KBM-7 (cell line): ENCODE results near the gene PTPRM.
A peak's percentile ranks its signal among the peaks of the same experiment; 100 is the strongest.

Source experiments
- DNase-seq: peaks from one replicate; pipeline ENCODE4 v3.0.0-alpha.2; 2015
- in situ Hi-C: fragments of 300-500 bp; cut with MboI; formaldehyde crosslinking; loops from 2 replicates; pipeline ENCODE4 v1.14.3; 2020; ENCODE audit warnings: low sequenced_read_pairs, low pct_unique_long_range_greater_than_20kb, mixed read lengths

The PTPRM gene

DNA sequence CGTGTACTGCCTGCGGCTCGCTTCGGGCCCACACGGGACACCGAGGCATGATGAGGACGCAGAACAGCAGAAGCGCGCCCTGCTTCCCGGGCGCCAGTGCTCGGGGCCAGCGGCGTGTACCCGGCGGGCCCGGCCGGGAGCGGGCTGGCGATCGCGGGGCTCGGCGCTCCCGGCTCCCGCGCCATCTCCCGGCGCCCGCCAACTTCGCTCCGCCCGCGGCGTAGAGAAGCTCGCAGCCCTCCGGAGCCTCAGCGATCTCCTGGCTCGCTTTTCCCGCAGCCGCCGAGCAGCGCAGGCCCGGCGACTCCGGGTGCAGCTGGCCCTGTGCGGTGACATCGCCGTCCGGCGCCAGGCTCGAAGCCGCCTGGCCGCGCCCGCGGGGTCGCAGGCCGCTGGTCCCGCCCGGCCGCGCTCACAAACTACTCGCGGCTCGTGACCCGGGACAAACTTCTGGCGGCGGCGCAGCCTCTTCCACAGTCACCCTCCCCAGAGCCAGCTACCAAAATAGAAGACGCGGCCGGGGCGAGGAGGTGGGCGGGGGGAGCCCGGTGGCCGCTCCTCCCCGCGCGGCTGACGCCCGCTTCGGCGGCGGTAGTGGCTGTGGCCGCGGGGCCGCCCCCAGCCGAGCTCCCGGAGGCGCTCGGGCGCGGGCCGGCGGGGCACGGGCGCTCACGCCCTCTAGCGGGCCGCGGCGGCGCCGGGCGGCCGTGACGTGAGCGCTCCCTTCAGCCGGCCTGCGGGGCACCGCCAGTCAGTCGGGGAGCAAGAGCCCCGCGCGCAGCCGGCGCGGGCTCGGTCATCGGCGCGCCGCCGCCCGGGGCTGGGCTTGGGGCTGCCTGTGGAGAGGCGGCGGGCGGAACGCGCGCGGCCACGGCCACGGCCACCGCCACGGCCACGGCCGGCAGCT lies at the start of gene PTPRM:
PTPRM (plus strand) TSS at position 750 of the 907 bp plus-strand sequence. CDS start 503 bp downstream, outside the sequence.
- DNase-seq: peak; percentile 66
- in situ Hi-C loops: no loop called here

DNA sequence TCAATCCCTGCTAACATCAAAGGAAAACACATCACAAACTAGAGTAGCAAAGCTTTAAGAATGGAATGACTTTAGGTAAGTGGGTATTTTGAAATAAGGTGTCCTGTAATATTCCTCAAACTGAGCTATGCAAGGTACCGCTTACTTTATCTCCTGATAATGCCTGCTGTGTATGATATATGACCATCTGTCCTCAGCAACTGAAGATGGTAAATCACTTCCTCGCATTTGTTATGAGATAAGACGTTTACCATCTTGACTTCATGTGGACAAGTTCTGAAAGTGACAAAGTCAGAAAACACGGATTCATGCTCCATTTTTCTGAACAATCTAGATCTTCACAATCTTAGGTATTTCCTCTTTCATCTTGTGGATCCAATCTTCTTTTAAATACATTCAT lies 49.3 kb upstream of the PTPRM start:
- DNase-seq: no peak
- in situ Hi-C loops: no loop called here

DNA sequence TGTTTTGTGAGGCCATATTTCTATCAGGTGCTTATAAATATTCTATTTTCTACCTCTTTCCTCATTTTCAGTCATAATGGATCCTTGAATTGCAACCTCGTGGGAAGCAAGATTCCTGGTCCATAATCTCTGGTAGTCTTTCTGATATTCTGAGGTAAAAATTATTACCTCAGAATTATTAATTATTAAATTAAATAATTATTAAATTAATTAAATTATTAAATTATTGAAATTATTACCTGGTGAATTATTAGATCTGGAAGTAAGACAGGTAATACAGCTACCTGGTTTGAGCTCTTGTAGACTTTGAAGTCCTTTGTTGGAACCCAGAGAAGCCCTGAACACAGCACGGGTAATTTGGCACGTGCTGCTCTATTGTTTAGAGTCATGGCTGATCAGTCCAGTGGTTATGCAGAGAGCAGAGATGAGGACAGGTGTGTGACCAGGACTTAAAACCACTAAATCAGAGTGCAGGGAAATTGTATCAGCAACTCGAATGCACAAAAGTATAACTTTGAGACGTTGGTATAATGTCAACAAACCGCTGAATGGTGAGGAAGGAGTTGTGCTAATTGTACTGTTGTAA lies 46.8 kb upstream of the PTPRM start:
- no peak for DNase-seq
- in situ Hi-C loops: no loop called here

GRCh38 chr18:7521226-7521856 lies 45.8 kb upstream of the PTPRM start:
- no peak for DNase-seq

GRCh38 chr18:7523772-7524171 lies 43.3 kb upstream of the PTPRM start:
- no peak for DNase-seq
- in situ Hi-C loops: no loop called here

More at GRCh38 chr18:7521226-7521856, 45.8 kb upstream of the PTPRM start:
- in situ Hi-C loops: no loop called here

GRCh38 chr18:7524786-7525185 lies 42.3 kb upstream of the PTPRM start:
- in situ Hi-C loops: no loop called here
- DNase-seq: no peak

DNA sequence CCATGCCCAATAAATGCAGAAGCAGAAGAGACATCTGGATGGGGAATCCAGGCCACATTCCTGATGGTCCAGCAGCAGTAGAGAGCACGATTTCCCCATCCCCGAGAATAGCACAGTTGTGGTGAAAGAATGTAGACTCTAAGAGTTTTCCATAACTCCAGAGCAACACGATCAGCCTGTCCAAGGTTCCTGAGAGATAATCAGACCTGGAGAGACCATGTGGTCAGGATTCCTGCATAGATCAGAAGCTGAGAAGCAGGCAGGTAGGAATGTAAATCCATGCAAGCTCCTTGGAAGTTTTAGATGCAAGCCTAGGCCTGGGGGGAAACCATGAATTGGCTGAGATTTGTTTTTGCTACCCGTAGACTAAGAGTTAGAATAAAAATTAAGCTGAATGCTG lies 34.2 kb upstream of the PTPRM start:
- in situ Hi-C loops: no loop called here
- no peak for DNase-seq

DNA sequence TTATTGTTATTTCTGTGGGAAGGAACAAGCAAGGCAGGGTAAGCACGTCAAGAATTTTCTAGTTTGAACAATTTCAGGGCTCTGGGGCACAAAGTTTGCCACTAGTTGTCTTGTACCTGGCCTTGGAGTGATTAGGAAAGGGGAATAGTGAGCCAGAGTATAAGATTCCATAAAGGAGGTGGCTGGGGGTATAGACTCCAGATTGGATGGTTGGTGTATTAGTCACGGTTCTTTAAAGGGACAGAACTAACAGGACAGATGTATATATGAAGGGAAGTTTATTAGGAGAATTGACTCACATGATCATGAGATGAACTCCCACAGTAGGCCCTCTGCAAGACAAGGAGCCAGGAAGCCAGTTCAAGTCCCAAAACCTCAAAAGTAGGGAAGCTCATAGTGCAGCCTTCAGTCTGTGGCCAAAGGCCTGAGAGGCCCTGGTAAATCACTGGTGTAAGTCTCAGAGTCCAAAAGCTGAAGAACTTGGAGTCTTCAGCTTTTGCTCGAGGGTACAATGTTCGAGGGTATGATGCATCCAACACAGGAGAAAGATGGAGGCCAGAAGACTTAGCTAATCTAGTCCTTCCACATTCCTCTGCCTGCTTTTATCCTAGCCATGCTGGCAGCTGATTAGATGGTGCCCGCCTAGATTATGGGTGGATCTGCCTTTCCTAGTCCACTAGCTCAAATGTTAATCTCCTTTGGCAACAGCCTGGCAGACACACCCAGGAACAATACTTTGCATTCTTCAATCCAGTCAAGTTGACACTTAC lies 31.5 kb upstream of the PTPRM start:
- in situ Hi-C loops: no loop called here
- no peak for DNase-seq

DNA sequence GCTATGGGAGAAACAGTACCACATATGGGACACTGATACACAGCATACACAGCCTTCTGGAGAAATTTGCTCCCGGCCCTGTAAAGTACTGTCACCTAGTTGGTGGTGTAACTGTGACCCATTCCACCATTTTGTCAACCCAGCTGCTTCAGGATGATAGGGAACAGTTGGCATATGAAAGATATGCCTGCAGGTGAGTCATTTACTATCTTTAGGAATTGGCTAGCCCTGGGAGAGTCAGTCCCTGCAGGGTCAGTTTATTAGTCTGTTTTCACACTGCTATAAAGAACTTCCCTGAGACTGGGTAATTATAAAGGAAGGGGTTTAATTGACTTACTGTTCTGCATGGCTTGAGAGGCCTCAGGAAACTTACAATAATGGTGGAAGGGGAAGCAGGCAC lies 30.0 kb upstream of the PTPRM start:
- no peak for DNase-seq
- in situ Hi-C loops: no loop called here

DNA sequence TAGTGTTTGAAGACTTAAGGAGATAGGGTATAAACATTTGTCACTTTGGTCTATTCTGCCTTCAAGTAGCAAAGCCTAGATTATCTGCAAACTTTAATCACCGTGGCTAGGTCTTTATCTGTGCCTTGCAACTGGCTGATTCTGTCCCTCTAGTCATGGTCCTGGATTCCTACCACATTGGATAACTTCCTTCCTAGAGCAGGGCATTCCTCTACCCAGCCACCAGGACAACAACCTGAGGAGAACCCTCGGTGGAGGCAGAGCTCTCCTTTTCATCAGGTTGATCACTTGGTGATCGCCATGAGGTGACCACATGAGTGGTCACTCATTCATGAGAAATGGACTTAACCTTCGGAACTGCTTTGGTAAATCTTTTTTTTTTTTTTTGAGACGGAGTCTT lies 25.3 kb upstream of the PTPRM start:
- in situ Hi-C loops: no loop called here
- no peak for DNase-seq

- in situ Hi-C loops: no loop called here
- DNase-seq: no peak
Observed at GRCh38 chr18:7544686-7545085, 22.4 kb upstream of the PTPRM start.

DNA sequence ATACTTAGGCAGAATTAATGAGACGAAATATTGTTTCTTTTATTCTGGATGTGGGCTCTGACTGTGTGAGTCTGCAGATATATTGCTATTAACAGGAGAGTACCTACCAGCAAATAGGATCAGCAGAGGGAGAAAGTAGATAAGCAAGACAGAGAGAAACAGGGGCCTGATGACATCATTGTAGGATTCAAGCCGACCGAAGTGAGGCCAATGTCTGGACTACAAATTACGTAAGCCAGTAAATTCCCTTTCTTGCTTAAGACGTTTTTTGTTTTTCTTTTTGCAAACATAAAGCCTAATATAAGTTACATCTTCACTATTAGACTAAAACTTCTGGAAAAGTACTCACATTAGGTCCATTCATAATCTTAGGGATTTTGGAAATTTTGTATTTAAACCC lies 21.4 kb upstream of the PTPRM start:
- in situ Hi-C loops: no loop called here
- no peak for DNase-seq

DNA sequence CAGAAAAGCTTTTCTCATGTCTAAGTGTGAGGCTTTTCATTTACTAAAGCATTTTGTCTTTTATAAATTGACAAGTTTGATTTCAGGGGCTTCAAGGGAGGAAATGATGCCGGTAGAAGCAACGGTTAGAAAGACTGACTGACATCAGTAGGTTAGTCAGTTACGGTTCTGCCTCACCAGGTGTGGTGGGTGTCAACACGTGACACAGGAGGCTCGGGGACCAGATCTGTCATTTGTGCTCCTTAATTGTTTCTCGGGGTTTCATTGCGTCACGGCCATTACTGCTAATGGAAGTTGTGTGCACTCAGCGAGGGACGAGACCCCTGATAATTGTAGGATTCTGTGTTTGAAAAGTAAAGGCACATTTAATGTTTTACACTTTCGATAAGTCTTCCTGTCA lies 18.9 kb upstream of the PTPRM start:
- no peak for DNase-seq

DNA sequence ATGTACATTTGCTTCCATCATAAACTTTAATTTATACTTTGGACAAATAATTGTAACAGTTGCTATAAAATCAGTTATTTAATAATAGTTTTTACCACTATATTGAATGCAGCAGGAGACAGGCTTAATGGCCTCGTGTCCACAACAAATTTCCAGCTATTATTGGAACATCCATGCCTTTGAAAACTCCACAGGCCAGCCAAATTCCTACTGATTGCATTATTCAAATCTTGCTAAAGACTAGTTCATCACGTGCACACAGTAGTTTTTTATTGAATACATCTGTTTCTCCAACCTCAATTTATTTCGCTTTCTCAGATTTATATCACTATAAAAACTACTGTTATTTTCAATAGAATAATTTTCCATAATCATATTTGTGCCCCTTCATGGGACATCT lies 18.4 kb upstream of the PTPRM start:
- in situ Hi-C loops: no loop called here
- no peak for DNase-seq

More for the DNA sequence above, 18.9 kb upstream of the PTPRM start:
- in situ Hi-C loops: no loop called here

GRCh38 chr18:7557973-7558372 lies 9.1 kb upstream of the PTPRM start:
- DNase-seq: no peak
- in situ Hi-C loops: no loop called here

GRCh38 chr18:7558769-7559168 lies 8.3 kb upstream of the PTPRM start:
- in situ Hi-C loops: no loop called here
- no peak for DNase-seq

- in situ Hi-C loops: no loop called here
Observed at GRCh38 chr18:7559709-7560319, 7.3 kb upstream of the PTPRM start.

GRCh38 chr18:7561909-7562460 lies 5.1 kb upstream of the PTPRM start:
- in situ Hi-C loops: no loop called here
- DNase-seq: no peak

More at GRCh38 chr18:7559709-7560319, 7.3 kb upstream of the PTPRM start:
- no peak for DNase-seq

DNA sequence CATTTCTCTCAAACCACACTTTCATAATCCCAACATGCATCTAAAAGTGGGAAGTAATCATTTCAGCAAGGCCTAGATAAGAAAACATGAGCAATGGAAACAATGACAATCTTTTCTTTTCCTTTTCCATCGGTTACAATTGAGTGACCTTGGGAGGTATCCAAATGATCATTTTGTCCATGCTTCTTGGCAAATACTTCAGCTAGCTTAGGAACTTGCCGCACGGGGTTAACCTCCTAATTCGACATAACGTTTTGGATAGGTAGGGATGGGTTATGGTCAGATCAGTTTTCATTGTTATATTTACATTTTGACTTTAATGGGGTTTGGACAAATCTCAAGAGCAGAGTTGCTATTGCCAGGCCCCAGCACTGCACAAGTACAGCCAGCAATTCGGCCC lies 4.6 kb upstream of the PTPRM start:
- DNase-seq: no peak
- in situ Hi-C loops: no loop called here
